Neural progenitor cell (in vitro differentiated cells): Measurements from ENCODE around the gene QSOX2.

Experiments used
- EZH2 ChIP-seq: fragments of 200-600 bp; sonication (generic); IDR thresholded peaks from 2 replicates; pipeline ENCODE4 v1.6.1; 2017; ENCODE audit warnings: antibody characterized with exemption, mild to moderate bottlenecking, moderate library complexity
- EZH2phosphoT487 ChIP-seq: fragments of 200-600 bp; sonication (generic); IDR thresholded peaks from 2 replicates; pipeline ENCODE4 v1.6.1; 2017; ENCODE audit warnings: antibody characterized with exemption
- TF ChIP-seq, protein P1 (sequence below): fragments of 200-600 bp; sonication (generic); IDR thresholded peaks from 2 replicates; pipeline ENCODE4 v1.5.1; 2017; ENCODE audit warnings: antibody characterized with exemption, mild to moderate bottlenecking

DNA sequence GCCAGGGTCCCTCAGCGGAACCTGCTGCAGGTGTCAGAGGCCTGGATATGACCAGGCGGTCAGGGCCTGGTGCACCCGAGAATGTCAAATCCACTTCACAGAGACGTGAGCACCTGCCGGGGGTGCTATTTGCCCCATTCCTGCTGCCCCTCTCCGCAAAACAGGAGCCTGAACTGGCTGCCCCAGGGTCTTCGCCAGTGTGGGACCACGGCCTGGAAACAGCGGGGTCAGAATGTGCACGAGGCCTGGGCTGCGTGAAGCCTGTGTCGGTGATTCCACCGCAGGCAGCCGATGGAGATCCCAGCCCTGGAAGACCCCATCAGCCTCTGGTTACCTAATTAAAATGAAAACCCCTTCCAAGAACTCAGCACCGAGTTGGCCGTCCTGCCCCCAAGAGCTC, 85.8 kb downstream of the QSOX2 start:
- TF ChIP-seq EZH2phosphoT487 (no peak), EZH2 (no peak)
- TF ChIP-seq, protein P1, sequence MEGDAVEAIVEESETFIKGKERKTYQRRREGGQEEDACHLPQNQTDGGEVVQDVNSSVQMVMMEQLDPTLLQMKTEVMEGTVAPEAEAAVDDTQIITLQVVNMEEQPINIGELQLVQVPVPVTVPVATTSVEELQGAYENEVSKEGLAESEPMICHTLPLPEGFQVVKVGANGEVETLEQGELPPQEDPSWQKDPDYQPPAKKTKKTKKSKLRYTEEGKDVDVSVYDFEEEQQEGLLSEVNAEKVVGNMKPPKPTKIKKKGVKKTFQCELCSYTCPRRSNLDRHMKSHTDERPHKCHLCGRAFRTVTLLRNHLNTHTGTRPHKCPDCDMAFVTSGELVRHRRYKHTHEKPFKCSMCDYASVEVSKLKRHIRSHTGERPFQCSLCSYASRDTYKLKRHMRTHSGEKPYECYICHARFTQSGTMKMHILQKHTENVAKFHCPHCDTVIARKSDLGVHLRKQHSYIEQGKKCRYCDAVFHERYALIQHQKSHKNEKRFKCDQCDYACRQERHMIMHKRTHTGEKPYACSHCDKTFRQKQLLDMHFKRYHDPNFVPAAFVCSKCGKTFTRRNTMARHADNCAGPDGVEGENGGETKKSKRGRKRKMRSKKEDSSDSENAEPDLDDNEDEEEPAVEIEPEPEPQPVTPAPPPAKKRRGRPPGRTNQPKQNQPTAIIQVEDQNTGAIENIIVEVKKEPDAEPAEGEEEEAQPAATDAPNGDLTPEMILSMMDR, result no peak
